Spleen (tissue), 13 donors: ENCODE measurements around the gene SPRR2E. TPM values are rescaled to one million over a fixed set of nuclear protein-coding genes. Genes with fewer than 3 reads are reported as not detected.

Source experiments
- DNase-seq: peaks from one replicate; pipeline ENCODE4 v3.0.0-alpha.2; 2020
- H3K27ac ChIP-seq, 8 donors: fragments of 200-600 bp; sonication (generic) in 7 of 8; 1 replicate in 4 of 8; 2 replicates in 4 of 8; pipeline versions ENCODE4 v1.5.0 to v1.8.0; 2016 to 2021; ENCODE audit warnings: inconsistent platforms in 4 of 8, mild to moderate bottlenecking in 4 of 8, moderate library complexity in 1 of 8
- H3K27me3 ChIP-seq, 7 donors: fragments of 200-600 bp; sonication (generic) in 6 of 7; replicated peaks in 1 of 7; 1 replicate in 4 of 7; 2 replicates in 3 of 7; pipeline versions ENCODE4 v1.5.0 to v1.8.0; 2016 to 2021; ENCODE audit warnings: inconsistent platforms in 3 of 7, mild to moderate bottlenecking in 1 of 7
- H3K36me3 ChIP-seq, 6 donors: fragments of 200-600 bp; sonication (generic) in 5 of 6; 1 replicate in 4 of 6; 2 replicates in 2 of 6; pipeline versions ENCODE4 v1.5.0 to v1.8.0; 2016 to 2021; ENCODE audit warnings: inconsistent platforms in 2 of 6
- H3K4me1 ChIP-seq, 6 donors: fragments of 200-600 bp; sonication (generic) in 5 of 6; 1 replicate in 3 of 6; 2 replicates in 3 of 6; pipeline versions ENCODE4 v1.5.0 to v1.8.0; 2016 to 2021; ENCODE audit warnings: inconsistent platforms in 3 of 6
- H3K4me3 ChIP-seq, 8 donors: fragments of 200-600 bp; sonication (generic) in 7 of 8; 1 replicate in 4 of 8; 2 replicates in 4 of 8; pipeline versions ENCODE4 v1.5.0 to v1.8.0; 2016 to 2021; ENCODE audit warnings: inconsistent platforms in 4 of 8, mild to moderate bottlenecking in 4 of 8, moderate library complexity in 2 of 8
- H3K9me3 ChIP-seq, 8 donors: fragments of 200-600 bp; sonication (generic) in 7 of 8; 1 replicate in 4 of 8; 2 replicates in 4 of 8; pipeline versions ENCODE4 v1.5.0 to v1.8.0; 2016 to 2021; ENCODE audit warnings: inconsistent platforms in 4 of 8
- CTCF ChIP-seq, 11 experiments: fragments of 200-600 bp in 7 of 11; fragments of 450-650 bp in 4 of 11; sonication (generic) in 4 of 11; IDR thresholded peaks in 8 of 11; conservative IDR thresholded peaks in 3 of 11; 1 replicate in 7 of 11; 2 replicates in 4 of 11; pipeline versions ENCODE4 v1.4.0 to v1.8.0; 2016 to 2021; ENCODE audit warnings: antibody characterized with exemption in 11 of 11, inconsistent platforms in 4 of 11, mild to moderate bottlenecking in 1 of 11
- POLR2A ChIP-seq, 3 donors: fragments of 450-650 bp; IDR thresholded peaks; one replicate each; pipeline ENCODE4 v1.5.1; 2017; ENCODE audit warnings: antibody characterized with exemption in 3 of 3, mild to moderate bottlenecking in 1 of 3
- POLR2AphosphoS5 ChIP-seq, 3 donors: sonication (generic); formaldehyde crosslinking; IDR thresholded peaks; one replicate each; pipeline ENCODE4 v1.5.1; 2017; ENCODE audit warnings: antibody characterized with exemption in 3 of 3
- WGBS, 5 donors: extraction: QIAGEN DNeasy Blood & Tissue Kit in 3 of 5; methylation state at CpG; one replicate each; pipeline versions ENCODE4 v1.1.5 to v1.1.7; 2013 to 2018; 5-methylcytosine and 5-hydroxymethylcytosine counted together
- intact Hi-C: fragments of 100-400 bp; cut with DNase I; formaldehyde crosslinking; loops from one replicate; pipeline ENCODE4 v1.15.0; 2023; ENCODE audit warnings: low total_unique reads
- long read RNA-seq, 2 donors: transcript quantifications; one replicate each; lab custom pipeline, GENCODE V29; 2026
- polyA plus RNA-seq, 3 donors: library from polyadenylated mRNA; stranded (reverse); fragments of 200-250 nt; gene quantifications; one replicate each; pipeline ENCODE4 v1.2.1, GENCODE V29; 2013
- total RNA-seq, 7 donors: library from RNA; depleted of rRNA in 3 of 7; stranded (reverse); fragments of >200 nt in 3 of 7; fragmentation: NEBNext Ultra II Directional in 4 of 7; extraction: Animal tissue kit (Norgen Biotek cat#: 25700) in 4 of 7; gene quantifications; one replicate each; pipeline versions ENCODE4 v1.1.0 to v1.2.1, GENCODE V29; 2016 to 2021
- donor health status: healthy with polysubstance abuse.
- donor health status: DM: no; HTN: no; CAD: no; lungs with moderate emphysema.
- donor health status: DM: no; HTN: no; CAD: no.
- donor health status: Bipolar disorder and iron deficiency.
- donor health status: healthy.
- donor health status: DM: no; HTN: no; CAD: no.
- donor health status: DM: yes; HTN: yes; CAD: no.

Gene SPRR2E
- total RNA-seq (not detected), polyA plus RNA-seq (under 1 TPM in 1 of 3 donors, not detected in 2; 0.45 TPM)
- long read RNA-seq, donor 1, result 0 reads
- long read RNA-seq, donor 2, result 0 reads

DNA sequence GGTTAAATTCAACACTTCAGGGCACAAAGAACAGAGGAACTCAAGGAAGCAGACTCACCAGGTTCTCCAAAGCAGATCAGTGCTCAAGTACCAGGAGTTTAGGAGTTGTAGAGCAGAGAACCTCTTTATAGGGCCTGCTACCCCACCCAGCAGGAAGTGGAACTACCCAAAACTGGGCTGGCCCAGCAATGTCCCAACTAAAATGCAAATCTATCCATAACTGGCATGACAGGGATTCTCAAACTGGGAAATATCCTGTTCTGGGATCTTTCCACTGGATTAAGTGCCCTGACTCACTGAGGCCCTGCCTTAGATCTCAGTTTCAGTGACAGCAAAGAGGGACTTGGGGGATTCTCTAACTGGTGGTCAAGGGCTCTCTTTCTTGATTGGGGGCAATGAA is at the start of gene SPRR2E:
Gene SPRR2E (minus strand): TSS at position 101 of the 400 bp plus-strand sequence. CDS start 775 bp downstream, outside the sequence.
- TF ChIP-seq POLR2A (IDR thresholded peaks at IDR 0.05) (no peak), CTCF (IDR thresholded peaks at IDR 0.05 in 8 of 11, conservative IDR thresholded peaks at IDR 0.05 in 3 of 11) (no peak), POLR2AphosphoS5 (IDR thresholded peaks at IDR 0.05) (no peak)
- DNase-seq, result no peak
- Histone ChIP-seq H3K4me3 (no peak within 1 kb of the TSS), H3K27me3 (peaks cover 0 to 4% (median 0%) of the 10 kb centered on the region in 7 donors), H3K36me3 (no peaks in the 10 kb centered on the region), H3K4me1 (no peaks in the 10 kb centered on the region), H3K27ac (no peak within 1 kb of the TSS), H3K9me3 (no peaks in the 10 kb centered on the region)
- intact Hi-C loops, result no loop called here

DNA sequence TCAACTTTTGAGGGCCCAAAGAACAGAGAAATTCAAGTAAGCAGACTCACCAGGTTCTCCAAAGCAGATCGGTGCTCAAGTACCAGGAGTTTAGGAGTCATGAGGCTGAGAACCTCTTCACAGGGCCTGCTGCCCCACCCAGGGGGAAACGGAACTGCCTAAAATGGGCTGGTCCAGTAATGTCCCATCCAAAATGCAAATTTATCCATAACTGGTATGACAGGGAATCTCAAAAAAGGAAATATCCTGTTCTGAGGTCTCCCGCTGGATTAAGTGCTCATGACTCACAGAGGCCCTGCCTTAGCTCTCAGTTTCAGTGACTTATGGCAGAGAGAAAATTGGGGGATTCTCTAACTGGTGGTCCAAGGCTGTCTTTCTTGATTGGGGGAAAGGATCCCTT is 47.1 kb upstream of the SPRR2E start:
- intact Hi-C loops, result no loop called here
- H3K27me3 ChIP-seq, result peaks cover 0 to 19% (median 0%) of the 10 kb centered on the region in 7 donors
- H3K36me3 ChIP-seq, result no peaks in the 10 kb centered on the region
- H3K4me3 ChIP-seq, result no peak overlapping the region
- 78 to 89% (median 86%) methylated on average over 3 of the region's 3 CpGs for WGBS, 5 donors
- no peaks in the 10 kb centered on the region for H3K4me1 ChIP-seq
- DNase-seq, result no peak
- TF ChIP-seq CTCF (IDR thresholded peaks at IDR 0.05 in 8 of 11, conservative IDR thresholded peaks at IDR 0.05 in 3 of 11) (no peak), POLR2AphosphoS5 (IDR thresholded peaks at IDR 0.05) (no peak), POLR2A (IDR thresholded peaks at IDR 0.05) (no peak)
- no peak overlapping the region for H3K27ac ChIP-seq
- no peaks in the 10 kb centered on the region for H3K9me3 ChIP-seq

DNA sequence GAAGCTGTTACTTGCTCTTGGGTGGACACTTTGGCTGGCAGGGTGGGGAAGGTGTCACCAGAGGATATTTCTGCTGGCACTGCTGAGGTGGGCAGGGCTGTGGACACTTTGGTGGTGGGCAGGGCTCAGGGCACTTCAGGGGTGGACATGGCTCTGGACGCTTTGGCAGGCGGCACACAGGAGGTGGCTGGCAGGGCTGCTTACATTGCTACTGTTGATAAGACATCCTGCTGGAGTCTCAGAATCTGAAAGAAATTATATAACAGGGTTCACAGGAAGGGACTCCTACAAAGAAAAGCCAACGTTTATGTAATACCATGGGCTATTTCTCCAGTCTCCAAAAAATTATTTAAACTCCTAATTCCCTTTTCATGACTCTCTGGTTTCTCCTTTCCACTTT is 46.2 kb upstream of the SPRR2E start:
- no peak for DNase-seq
- Histone ChIP-seq H3K27me3 (peaks cover 0 to 16% (median 0%) of the 10 kb centered on the region in 7 donors), H3K27ac (no peak overlapping the region), H3K4me1 (no peaks in the 10 kb centered on the region), H3K9me3 (no peaks in the 10 kb centered on the region), H3K36me3 (no peaks in the 10 kb centered on the region), H3K4me3 (no peak overlapping the region)
- intact Hi-C loops, result no loop called here
- no peak for TF ChIP-seq POLR2A (IDR thresholded peaks at IDR 0.05)
- TF ChIP-seq CTCF (IDR thresholded peaks at IDR 0.05 in 8 of 11, conservative IDR thresholded peaks at IDR 0.05 in 3 of 11), result no peak
- no peak for TF ChIP-seq POLR2AphosphoS5 (IDR thresholded peaks at IDR 0.05)
- 55 to 64% (median 61%) methylated on average over 3 of the region's 3 CpGs for WGBS, 5 donors

DNA sequence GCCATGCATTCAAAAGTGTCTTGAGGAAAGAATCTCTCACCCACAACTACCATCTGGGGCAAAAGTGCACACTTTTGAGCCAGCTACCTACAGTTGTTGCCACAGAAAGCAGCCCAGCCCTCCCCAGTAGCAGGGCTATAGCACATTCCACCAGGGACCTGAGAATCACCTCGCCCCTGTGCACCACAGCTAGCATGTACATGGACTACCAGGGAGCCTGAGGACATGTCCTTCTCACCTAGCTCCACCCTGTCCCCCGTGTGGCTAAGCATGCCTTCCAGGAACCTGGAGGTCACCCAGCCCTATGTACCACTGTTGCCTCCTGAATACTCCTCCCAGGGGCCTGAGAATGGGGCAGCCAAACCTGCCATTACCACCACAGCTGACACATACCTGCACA is 39.4 kb upstream of the SPRR2E start:
- 58 to 93% (median 60%) methylated on average over 1 to 2 of the region's 2 CpGs for WGBS, 5 donors
- intact Hi-C loops, result no loop called here
- Histone ChIP-seq H3K27me3 (peaks cover 0 to 38% (median 0%) of the 10 kb centered on the region in 7 donors), H3K9me3 (no peaks in the 10 kb centered on the region), H3K27ac (no peak overlapping the region), H3K4me3 (no peak overlapping the region), H3K36me3 (no peaks in the 10 kb centered on the region), H3K4me1 (no peaks in the 10 kb centered on the region)
- TF ChIP-seq POLR2AphosphoS5 (IDR thresholded peaks at IDR 0.05) (no peak), POLR2A (IDR thresholded peaks at IDR 0.05) (no peak), CTCF (IDR thresholded peaks at IDR 0.05 in 8 of 11, conservative IDR thresholded peaks at IDR 0.05 in 3 of 11) (no peak)
- DNase-seq, result no peak
